Activated T-cell treated with anti-CD3 and anti-CD28 coated beads, Interleukin-2, amount 50 U/mL, for 24 hours (primary cell): ENCODE data around the gene ZDHHC11.
"Not testable (repeated sequence)": the region's sequence is repeated elsewhere in the genome, so short reads cannot be mapped to it uniquely, and the experiment has no call there.

ENCODE experiments used
- DNase-seq: peaks from one replicate; pipeline ENCODE4 v3.0.0-alpha.2; 2020
- H3K27ac Mint-ChIP-seq: 2 replicates; pipeline ENCODE4 v1.8.0; 2020; ENCODE audit warnings: mild to moderate bottlenecking, mixed read lengths
- H3K27me3 Mint-ChIP-seq: 2 replicates; pipeline ENCODE4 v1.8.0; 2020; ENCODE audit warnings: mixed read lengths
- H3K36me3 Mint-ChIP-seq: 2 replicates; pipeline ENCODE4 v1.8.0; 2020; ENCODE audit warnings: low read depth, mixed read lengths
- H3K4me1 Mint-ChIP-seq: 2 replicates; pipeline ENCODE4 v1.8.0; 2020; ENCODE audit warnings: low read depth, mixed read lengths
- H3K4me3 Mint-ChIP-seq: 2 replicates; pipeline ENCODE4 v1.8.0; 2020; ENCODE audit warnings: mild to moderate bottlenecking, moderate library complexity, mixed read lengths
- H3K9me3 Mint-ChIP-seq: 2 replicates; pipeline ENCODE4 v1.8.0; 2020; ENCODE audit warnings: mixed read lengths

The ZDHHC11 gene

DNA sequence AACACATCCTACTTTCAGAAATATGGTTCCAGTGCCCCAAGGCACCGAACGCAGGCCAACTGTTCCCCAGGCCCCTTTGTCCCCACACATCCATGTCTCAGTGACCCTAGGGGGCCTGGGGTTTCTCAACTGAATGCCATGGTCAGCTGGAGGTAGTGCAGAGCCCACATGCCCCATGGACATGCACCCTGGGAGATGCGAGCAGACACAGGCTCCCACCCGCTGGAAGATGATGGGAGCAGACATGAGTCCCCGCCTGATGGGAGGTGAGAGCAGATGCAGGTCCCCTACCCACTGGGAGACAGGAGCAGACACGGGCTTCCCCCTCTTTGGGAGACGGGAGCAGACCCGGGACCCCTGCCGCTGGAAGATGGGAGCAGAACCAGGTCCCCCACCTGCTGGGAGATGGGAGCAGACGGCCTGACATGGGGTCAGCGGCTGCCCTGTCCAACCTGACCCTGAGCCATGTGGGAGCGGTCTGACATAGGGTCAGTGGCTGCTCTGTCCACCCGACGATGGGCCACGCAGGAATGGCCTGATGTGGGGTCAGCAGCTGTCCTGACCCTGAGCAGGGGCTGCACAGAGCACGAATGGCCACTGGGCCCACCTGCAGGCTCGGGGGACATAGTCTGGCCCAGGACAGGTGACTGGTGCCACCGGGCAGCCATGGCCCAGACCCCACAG is 84.7 kb downstream of the ZDHHC11 start:
- Mint-ChIP-seq H3K36me3 (no peaks in the 10 kb centered on the region), H3K27me3 (no peaks in the 10 kb centered on the region), H3K27ac (no peak overlapping the region), H3K4me3 (no peak overlapping the region), H3K4me1 (no peaks in the 10 kb centered on the region), H3K9me3 (no peaks in the 10 kb centered on the region)
- DNase-seq, result peak; percentile 27

DNA sequence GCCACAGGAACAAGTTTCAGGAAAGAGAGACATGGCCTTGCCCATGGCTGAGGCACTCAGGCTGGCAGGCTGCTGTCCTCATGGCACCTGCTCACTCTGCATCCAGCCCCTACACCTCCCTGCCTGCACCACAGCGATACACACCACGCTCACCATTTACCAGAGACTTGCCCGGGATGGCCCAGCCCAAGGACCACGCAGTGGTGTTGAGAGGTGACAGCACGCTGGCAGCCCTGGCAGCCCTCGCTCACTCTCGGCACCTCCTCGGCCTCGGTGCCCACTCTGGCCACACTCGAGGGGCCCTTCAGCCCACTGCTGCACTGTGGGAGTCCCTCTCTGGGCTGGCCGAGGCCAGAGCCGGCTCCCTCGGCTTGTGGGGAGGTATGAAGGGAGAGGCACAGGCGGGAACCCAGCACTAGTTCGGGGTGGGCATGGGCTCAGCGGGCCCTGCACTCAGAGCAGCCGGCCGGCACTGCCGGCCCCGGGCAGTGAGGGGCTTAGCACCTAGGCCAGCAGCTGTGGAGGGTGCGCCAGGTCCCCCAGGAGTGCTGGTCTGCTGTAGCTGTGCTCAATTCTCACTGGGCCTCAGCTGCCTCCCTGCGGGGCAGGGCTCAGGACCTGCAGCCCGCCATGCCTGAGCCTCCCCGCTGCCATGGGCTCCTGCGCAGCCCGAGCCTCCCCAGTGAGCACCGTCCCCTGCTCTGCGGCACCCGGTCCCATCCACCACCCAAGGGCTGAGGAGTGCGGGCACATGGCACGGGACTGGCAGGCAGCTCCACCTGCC is 86.6 kb downstream of the ZDHHC11 start:
- no peaks in the 10 kb centered on the region for H3K27me3 Mint-ChIP-seq
- DNase-seq, result peak; percentile 30
- H3K4me3 Mint-ChIP-seq, result no peak overlapping the region
- H3K4me1 Mint-ChIP-seq, result peaks cover 2% of the 10 kb centered on the region
- H3K27ac Mint-ChIP-seq, result no peak overlapping the region
- no peaks in the 10 kb centered on the region for H3K9me3 Mint-ChIP-seq
- no peaks in the 10 kb centered on the region for H3K36me3 Mint-ChIP-seq

DNA sequence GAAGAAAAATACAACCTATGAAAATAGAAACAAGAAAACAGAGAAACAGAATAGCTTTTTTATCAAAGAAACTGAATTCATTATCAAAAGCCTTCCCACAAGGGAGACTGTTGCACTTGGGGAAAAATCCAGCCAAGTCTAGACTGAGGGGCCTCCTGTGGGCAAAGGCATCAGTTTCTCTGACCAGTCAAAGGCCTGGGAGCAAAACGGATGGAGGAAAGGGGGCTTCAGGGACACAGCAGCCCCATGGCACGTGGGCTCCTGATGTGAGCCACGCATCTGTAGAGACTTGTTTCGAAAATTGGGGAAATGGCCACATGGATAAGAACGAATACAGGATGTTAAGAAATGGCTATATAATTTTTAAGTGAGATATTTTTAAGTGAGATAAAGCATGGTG is 87.4 kb downstream of the ZDHHC11 start:
- H3K27me3 Mint-ChIP-seq, result no peaks in the 10 kb centered on the region
- no peak overlapping the region for H3K27ac Mint-ChIP-seq
- H3K36me3 Mint-ChIP-seq, result no peaks in the 10 kb centered on the region
- no peak overlapping the region for H3K4me3 Mint-ChIP-seq
- peak; percentile 26 for DNase-seq
- H3K9me3 Mint-ChIP-seq, result no peaks in the 10 kb centered on the region
- peaks cover 10% of the 10 kb centered on the region for H3K4me1 Mint-ChIP-seq

DNA sequence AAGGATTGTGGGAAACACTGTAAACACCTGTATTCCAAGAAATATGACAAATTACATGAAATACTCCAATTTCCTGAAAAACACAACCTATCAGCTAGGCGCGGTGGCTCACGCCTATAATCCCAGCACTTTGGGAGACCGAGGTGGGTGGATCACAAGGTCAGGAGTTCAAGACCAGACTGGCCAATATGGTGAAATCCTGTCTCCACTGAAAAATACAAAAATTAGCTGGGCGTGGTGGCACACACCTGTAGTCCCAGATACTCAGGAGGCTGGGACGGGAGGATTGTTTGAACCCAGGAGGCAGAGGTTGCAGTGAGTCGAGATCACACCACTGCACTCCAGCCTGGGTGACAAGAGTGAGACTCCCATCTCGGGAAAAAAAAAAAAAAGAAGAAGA is 87.8 kb downstream of the ZDHHC11 start:
- not testable (repeated sequence) for H3K27me3 Mint-ChIP-seq, H3K9me3 Mint-ChIP-seq, H3K4me3 Mint-ChIP-seq, H3K36me3 Mint-ChIP-seq, DNase-seq, H3K27ac Mint-ChIP-seq
- H3K4me1 Mint-ChIP-seq, result peaks cover 14% of the 10 kb centered on the region

DNA sequence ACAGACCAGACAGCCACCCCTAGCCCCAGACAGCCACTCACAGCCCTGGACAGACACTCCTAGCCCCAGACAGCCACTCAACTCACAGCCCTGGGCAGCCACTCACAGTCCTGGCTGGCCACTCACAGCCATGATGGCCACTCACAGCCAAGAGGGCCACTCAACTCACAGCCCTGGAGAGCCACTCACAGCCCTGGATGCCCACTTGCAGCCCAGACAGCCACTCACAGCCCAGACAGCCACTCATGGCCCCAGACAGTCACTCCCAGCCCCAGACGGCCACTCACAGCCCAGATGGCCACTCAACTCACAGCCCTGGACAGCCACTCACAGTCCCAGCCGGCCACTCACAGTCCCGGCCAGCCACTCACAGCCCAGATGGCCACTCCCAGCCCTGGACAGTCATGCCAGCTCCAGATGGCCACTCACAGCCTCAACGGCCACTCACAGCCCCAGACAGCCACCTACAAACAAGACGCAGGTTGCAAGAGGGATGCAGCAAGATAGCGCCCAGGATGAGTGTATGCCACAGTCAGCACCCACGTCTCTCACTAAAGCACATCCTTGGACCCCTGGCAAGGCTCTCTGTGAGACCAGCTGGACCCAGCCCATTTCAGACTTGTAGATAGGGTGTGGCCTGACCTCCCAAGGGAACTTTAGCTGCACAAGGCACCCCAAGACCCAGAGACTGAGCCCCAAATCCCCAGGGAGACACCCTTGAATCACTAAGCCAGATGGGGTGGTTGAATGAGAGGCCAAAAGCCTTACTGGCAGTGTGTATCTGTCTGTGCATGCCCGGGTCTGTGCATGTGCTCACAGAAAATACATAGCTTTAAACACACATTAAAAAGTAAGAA is 88.7 kb downstream of the ZDHHC11 start:
- H3K9me3 Mint-ChIP-seq, result no peaks in the 10 kb centered on the region
- H3K36me3 Mint-ChIP-seq, result no peaks in the 10 kb centered on the region
- no peak overlapping the region for H3K27ac Mint-ChIP-seq
- H3K27me3 Mint-ChIP-seq, result peaks cover 4% of the 10 kb centered on the region
- H3K4me1 Mint-ChIP-seq, result peaks cover 18% of the 10 kb centered on the region
- H3K4me3 Mint-ChIP-seq, result no peak overlapping the region
- DNase-seq, result peak; percentile 30

DNA sequence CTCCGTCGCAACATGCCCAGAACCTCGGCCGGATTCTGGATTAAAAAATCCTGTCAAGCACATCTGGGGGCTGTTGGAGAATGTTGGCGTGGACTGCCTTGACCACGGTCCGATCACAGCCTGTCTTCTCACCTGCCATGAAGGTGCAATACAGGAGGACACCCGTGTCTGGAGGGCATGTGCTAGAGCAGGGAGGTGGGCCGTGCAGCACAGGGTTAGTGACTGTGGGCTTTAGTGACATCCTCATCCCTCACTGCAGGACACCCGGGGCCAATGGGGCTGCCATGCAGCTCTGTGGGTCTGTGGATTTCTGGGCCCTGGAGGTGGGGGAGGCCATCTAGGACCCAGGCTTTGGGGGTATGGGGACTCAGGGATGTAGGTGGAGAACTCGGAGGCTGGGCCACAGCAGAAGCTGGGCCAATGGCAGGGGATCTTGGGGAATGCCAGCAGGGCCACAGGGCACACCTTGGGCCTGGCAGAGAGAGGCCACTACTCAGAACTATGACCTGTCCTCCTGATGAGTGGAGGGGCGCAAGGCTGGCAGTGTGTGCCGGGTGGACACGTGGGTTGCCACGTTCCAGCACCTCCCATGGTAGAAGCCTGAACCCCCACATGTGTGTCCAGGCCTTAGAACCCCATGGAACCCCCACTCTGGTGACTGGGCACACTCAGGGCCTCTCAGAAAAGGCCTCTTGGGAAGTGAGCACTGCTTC is 89.6 kb downstream of the ZDHHC11 start:
- H3K27ac Mint-ChIP-seq, result no peak overlapping the region
- DNase-seq, result peak; percentile 32
- H3K9me3 Mint-ChIP-seq, result no peaks in the 10 kb centered on the region
- no peaks in the 10 kb centered on the region for H3K36me3 Mint-ChIP-seq
- no peak overlapping the region for H3K4me3 Mint-ChIP-seq
- peaks cover 6% of the 10 kb centered on the region for H3K27me3 Mint-ChIP-seq
- H3K4me1 Mint-ChIP-seq, result peaks cover 18% of the 10 kb centered on the region

DNA sequence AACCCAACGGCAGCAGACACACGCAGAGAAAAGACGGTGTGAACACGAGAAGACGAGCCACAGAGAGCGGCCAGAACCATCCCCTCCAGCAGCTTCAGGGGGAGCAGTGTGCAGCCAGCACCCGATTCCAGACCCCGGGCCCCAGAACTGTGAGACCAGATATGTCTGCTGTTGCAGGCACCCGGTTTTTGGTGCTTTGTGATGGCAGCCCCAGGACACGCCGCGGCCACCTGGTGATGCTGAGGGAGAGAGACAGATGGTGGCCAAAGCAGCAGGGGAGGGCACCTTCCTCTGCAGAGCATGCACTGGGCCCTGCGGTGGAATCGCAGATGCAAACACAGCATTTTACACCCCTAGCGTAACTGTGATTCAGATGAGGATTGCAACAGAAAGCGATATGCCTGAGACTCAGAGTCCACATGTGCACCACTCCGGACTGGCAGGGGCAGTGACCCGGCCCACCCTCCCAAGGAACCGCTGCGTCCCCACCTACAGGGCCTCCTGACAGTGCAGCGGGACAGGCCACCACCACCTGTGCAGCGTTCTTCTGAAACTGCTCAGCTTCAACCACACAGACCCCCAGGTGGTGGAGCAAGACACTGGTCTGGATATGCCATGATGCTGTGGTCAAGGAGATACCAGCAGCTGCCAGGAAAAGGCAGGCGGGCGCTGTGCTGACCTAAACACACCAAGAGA is 90.3 kb downstream of the ZDHHC11 start:
- Mint-ChIP-seq H3K27me3 (peaks cover 9% of the 10 kb centered on the region), H3K9me3 (no peaks in the 10 kb centered on the region), H3K4me1 (peaks cover 18% of the 10 kb centered on the region), H3K27ac (no peak overlapping the region), H3K4me3 (no peak overlapping the region), H3K36me3 (no peaks in the 10 kb centered on the region)
- peak; percentile 27 for DNase-seq

DNA sequence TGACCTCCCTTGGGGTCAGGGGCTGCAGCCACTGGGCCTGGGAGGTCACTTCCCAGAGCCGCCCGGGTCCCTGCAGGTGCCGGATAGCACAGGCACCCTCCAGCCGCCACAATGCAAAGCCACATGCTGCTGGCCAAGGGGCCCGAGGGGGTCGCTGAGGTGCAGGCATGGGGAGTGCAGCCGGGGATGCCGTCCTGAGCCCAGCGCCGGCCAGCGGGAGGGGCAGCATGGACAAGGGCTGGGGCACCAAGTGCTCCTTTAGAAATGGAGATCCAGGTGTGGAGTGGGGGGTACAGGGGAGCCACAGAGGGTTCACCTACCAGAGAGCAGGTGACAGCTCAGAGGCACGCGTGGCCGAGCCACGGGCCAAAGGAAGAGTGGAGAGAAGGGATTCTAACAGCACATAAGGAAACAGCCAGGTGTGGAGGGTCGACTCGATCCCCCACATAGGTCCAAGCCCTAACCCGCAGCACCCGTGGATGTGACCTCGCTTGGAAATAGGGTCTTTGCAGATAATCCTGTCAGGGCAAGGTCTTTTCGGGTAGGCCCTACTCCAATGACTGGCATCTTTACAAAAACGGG is 90.9 kb downstream of the ZDHHC11 start:
- H3K27ac Mint-ChIP-seq, result no peak overlapping the region
- peak; percentile 28 for DNase-seq
- H3K4me3 Mint-ChIP-seq, result no peak overlapping the region
- peaks cover 18% of the 10 kb centered on the region for H3K4me1 Mint-ChIP-seq
- no peaks in the 10 kb centered on the region for H3K36me3 Mint-ChIP-seq
- no peaks in the 10 kb centered on the region for H3K9me3 Mint-ChIP-seq
- H3K27me3 Mint-ChIP-seq, result peaks cover 9% of the 10 kb centered on the region

DNA sequence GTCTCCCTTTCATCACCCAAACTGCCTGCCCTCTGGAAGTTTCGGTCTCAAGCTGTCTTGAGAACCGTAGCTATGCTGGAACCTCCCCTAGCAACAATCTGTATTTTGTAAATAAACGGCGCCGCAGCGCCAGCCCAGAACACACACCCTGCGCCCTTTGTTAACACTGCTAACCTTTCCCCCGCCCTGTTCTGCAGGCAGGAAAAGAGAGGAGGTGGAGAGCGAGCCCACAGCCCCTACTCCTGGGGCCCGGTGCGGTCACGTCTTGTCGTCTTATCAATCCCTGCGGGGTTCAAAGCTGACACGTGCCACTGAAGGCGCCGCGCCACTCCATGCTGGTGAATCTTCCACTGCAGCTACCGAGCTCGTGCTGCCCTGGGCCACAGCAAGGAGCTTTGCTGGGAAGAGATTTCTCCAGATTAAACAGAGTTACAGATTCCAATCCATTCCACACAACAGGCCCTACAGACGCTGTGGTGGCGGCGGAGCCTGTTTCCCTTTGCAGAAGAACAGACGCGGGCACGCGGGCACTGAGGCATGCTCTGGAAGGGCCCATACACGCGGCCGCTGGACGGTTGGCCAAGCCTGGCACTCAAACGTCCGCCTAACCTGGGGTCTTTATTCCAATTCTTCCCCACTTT is 91.6 kb downstream of the ZDHHC11 start:
- DNase-seq, result peak; percentile 49
- Mint-ChIP-seq H3K27me3 (peaks cover 9% of the 10 kb centered on the region), H3K36me3 (no peaks in the 10 kb centered on the region), H3K4me3 (peak overlapping the region; percentile 1), H3K4me1 (peaks cover 20% of the 10 kb centered on the region), H3K9me3 (no peaks in the 10 kb centered on the region), H3K27ac (peak overlapping the region; percentile 24)

DNA sequence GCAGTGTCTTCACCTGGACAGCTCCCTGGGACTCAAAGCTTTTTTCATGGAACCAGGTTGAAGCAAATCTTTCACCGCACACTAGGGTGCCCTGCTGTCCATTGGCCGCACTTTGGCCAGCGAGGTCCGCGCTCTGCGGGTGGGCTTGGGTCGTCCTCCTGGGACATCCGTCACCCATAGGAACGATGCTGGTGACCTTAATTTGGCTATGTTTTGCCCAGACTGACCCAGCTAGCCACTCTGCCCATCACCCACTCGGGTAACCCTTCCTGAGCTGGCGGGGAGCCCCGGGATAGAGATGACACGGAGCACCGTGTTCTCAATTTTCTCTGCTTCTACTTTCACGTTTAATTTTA is 92.1 kb downstream of the ZDHHC11 start:
- Mint-ChIP-seq H3K27me3 (peaks cover 9% of the 10 kb centered on the region), H3K36me3 (no peaks in the 10 kb centered on the region), H3K9me3 (no peaks in the 10 kb centered on the region), H3K27ac (peak overlapping the region; percentile 24), H3K4me1 (peaks cover 23% of the 10 kb centered on the region), H3K4me3 (peak overlapping the region; percentile 1)
- peak; percentile 30 for DNase-seq

DNA sequence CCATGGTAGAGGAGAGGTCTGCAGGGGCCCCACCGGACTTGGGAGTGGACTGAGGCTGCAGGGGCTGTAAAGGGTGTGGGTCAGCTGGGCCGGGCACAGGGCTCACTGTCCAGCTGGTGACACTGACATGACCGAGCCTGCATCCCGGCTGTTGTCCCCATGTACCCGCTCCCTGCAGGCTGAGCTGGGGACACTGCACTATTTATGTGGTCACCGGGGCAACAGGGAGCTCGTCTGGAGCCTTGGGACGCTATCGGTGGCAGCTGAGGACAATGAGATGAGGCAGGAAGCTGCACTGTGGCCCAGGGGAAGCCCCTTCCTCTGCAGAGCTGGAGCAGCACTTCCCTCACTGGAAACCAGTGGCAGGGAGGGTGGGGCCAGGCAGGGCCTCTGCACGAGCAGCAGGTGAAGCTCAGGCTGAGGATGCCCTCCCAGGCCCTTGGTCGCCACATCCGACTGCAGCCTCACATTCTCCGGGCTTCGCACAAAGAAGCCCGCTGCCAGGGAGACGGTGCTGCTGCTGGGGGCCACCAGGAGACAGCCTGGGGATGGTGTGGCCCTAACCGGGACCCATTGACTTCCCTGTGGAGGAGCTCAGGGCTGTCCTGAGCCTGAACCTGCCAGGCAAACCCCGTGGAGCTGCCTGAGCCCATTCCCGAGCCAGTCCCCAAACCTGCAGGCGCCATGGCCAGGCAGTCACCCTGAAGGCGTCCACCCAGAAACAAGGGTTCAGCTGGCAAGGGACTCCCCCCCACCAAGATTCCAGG is 92.7 kb downstream of the ZDHHC11 start:
- peak; percentile 38 for DNase-seq
- Mint-ChIP-seq H3K27me3 (peaks cover 9% of the 10 kb centered on the region), H3K36me3 (no peaks in the 10 kb centered on the region), H3K4me3 (no peak overlapping the region), H3K27ac (no peak overlapping the region), H3K9me3 (no peaks in the 10 kb centered on the region), H3K4me1 (peaks cover 23% of the 10 kb centered on the region)

DNA sequence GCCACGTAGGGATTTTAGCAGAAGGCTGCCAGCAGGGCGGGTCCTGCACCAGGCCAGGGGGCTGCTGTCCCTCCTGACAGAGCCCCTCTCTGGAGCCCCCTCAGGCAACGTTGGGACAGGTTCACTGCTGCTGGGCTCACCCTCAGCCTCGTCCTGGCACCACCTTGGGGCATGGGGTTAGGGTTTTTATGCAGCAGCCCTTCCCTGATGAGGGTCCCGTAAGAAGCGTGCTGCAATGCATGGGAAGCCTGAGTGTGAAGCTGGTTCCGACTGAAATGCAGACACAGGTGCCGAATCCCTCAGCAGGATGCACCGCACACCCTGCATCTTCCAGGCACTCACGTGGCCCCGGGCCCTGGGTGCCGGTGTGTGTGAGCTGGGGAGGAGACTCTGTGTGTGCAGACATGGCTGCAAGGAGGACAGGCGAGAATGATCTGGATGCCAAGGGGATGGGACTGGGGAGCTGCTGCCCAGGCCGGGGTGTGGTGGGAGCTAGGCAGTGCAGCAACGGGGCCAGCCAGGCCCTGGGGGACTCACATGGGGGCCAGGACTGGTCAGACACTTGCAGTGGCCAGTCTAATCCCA is 93.3 kb downstream of the ZDHHC11 start:
- DNase-seq, result peak; percentile 31
- no peaks in the 10 kb centered on the region for H3K9me3 Mint-ChIP-seq
- H3K36me3 Mint-ChIP-seq, result no peaks in the 10 kb centered on the region
- peaks cover 9% of the 10 kb centered on the region for H3K27me3 Mint-ChIP-seq
- peaks cover 23% of the 10 kb centered on the region for H3K4me1 Mint-ChIP-seq
- no peak overlapping the region for H3K4me3 Mint-ChIP-seq
- H3K27ac Mint-ChIP-seq, result no peak overlapping the region
